Measurements from ENCODE around the gene CDH23.

CDH23 gene

GRCh38 chr10:71537681-71538080 lies 141.0 kb downstream of the CDH23 start:
- no peak for ATAC-seq
- TF ChIP-seq ZNF8 (CRISPR knock-in tag; IDR thresholded peaks at IDR 0.05) (no peak), ZNF70 (CRISPR knock-in tag; IDR thresholded peaks at IDR 0.05) (no peak), CSRNP3 (CRISPR knock-in tag; IDR thresholded peaks at IDR 0.05) (no peak), CSDC2 (CRISPR knock-in tag; IDR thresholded peaks at IDR 0.05) (no peak)
- TF ChIP-seq, protein P1, sequence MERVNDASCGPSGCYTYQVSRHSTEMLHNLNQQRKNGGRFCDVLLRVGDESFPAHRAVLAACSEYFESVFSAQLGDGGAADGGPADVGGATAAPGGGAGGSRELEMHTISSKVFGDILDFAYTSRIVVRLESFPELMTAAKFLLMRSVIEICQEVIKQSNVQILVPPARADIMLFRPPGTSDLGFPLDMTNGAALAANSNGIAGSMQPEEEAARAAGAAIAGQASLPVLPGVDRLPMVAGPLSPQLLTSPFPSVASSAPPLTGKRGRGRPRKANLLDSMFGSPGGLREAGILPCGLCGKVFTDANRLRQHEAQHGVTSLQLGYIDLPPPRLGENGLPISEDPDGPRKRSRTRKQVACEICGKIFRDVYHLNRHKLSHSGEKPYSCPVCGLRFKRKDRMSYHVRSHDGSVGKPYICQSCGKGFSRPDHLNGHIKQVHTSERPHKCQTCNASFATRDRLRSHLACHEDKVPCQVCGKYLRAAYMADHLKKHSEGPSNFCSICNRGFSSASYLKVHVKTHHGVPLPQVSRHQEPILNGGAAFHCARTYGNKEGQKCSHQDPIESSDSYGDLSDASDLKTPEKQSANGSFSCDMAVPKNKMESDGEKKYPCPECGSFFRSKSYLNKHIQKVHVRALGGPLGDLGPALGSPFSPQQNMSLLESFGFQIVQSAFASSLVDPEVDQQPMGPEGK (CRISPR knock-in tag; IDR thresholded peaks at IDR 0.05; ENCODE audit: borderline replicate concordance), result no peak

GRCh38 chr10:71538608-71539260 lies 142.0 kb downstream of the CDH23 start:
- no peak for TF ChIP-seq TOX (CRISPR knock-in tag; IDR thresholded peaks at IDR 0.05; ENCODE audit: borderline replicate concordance)
- TF ChIP-seq POU6F1 (CRISPR knock-in tag; IDR thresholded peaks at IDR 0.05; ENCODE audit: borderline replicate concordance, low read depth), result no peak
- ATAC-seq, result no peak

DNA sequence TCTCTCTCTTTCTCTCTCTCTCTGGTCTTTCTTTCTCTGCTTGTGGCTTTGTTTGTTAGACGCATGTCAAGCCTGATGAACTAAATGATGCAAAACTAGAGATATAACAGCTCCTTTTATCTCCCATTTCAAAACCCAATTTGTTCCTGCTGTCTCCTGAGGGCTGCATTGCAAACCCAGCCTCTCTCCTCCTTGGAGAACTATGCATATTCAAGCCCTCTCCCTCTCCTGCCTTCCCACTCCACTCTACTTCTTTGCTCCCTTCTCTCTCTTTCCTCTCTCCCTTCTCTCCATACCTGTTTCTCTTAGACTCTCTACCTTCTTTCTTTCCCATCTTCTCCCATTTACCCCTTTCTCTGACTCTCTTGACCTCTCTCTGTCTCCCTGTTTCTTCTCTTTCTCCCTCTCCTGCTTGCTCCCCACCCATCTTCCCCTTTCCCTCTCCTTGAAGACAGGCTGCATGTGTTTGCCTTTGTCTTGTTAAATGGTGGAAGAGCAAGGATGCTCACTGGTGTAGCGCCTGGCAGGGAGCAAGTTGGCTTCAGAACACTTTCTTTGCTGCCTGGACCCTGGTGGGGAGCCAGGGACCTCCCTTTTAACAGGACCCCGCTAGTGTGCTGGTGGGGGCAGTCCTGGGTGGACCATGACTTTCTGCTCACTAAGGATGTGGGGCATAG lies 142.9 kb downstream of the CDH23 start:
- no peak for ATAC-seq
- TF ChIP-seq GLIS3 (CRISPR knock-in tag; IDR thresholded peaks at IDR 0.05) (no peak), ISL1 (CRISPR knock-in tag; IDR thresholded peaks at IDR 0.05) (no peak), CSRNP3 (CRISPR knock-in tag; IDR thresholded peaks at IDR 0.05) (no peak), ZFP30 (CRISPR knock-in tag; IDR thresholded peaks at IDR 0.05) (no peak), ZC3H10 (CRISPR knock-in tag; IDR thresholded peaks at IDR 0.05) (no peak), CSDC2 (CRISPR knock-in tag; IDR thresholded peaks at IDR 0.05) (no peak), ZNF70 (CRISPR knock-in tag; IDR thresholded peaks at IDR 0.05) (no peak)

DNA sequence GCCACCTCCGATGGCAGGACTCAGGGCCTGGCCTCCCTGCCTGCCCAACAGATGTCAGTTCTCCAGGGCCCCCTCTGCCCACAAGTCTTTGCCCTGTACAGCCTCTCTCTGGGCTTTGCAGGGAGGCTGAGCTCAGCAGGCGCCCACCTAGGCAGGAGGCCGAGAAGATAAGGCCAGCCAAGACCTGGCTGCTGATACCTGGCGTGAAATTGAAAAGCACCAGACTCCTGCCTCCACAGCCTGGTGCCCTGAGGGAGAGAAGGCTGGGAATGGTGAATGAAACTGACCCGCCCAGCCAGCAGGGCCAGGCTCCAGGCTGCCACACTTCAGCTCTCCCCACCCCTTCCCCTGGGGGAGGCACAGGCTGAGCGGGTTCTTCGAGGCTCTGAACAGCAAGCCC lies 145.8 kb downstream of the CDH23 start:
- TF ChIP-seq ZFP30 (CRISPR knock-in tag; IDR thresholded peaks at IDR 0.05) (no peak), CSDC2 (CRISPR knock-in tag; IDR thresholded peaks at IDR 0.05) (no peak), ARNTL (CRISPR knock-in tag; IDR thresholded peaks at IDR 0.05; ENCODE audit: borderline replicate concordance, low read depth) (no peak), ZNF565 (CRISPR knock-in tag; conservative IDR thresholded peaks at IDR 0.05; ENCODE audit: low read depth) (no peak), POU6F1 (CRISPR knock-in tag; IDR thresholded peaks at IDR 0.05; ENCODE audit: borderline replicate concordance, low read depth) (no peak), BACH2 (CRISPR knock-in tag; IDR thresholded peaks at IDR 0.05; ENCODE audit: borderline replicate concordance) (no peak), TOX (CRISPR knock-in tag; IDR thresholded peaks at IDR 0.05; ENCODE audit: borderline replicate concordance) (no peak), ISL1 (CRISPR knock-in tag; IDR thresholded peaks at IDR 0.05) (no peak), ZFP3 (CRISPR knock-in tag; IDR thresholded peaks at IDR 0.05) (no peak), RARB (CRISPR knock-in tag; IDR thresholded peaks at IDR 0.05) (no peak), CREB5 (CRISPR knock-in tag; IDR thresholded peaks at IDR 0.05; ENCODE audit: low read depth) (no peak), GLIS3 (CRISPR knock-in tag; IDR thresholded peaks at IDR 0.05) (no peak), ZC3H10 (CRISPR knock-in tag; IDR thresholded peaks at IDR 0.05) (no peak), ESRRG (CRISPR knock-in tag; IDR thresholded peaks at IDR 0.05) (no peak), ZNF70 (CRISPR knock-in tag; IDR thresholded peaks at IDR 0.05) (no peak), CSRNP3 (CRISPR knock-in tag; IDR thresholded peaks at IDR 0.05) (no peak), SNAI2 (CRISPR knock-in tag; IDR thresholded peaks at IDR 0.05) (no peak), PPARA (CRISPR knock-in tag; IDR thresholded peaks at IDR 0.05; ENCODE audit: borderline replicate concordance) (no peak)
- ATAC-seq, result no peak
